IMR-90 (cell line): ENCODE results near the gene DPYD. TPM values are rescaled to one million over a fixed set of nuclear protein-coding genes. Genes with fewer than 3 reads are reported as not detected.

Source experiments
- ATAC-seq: fragments of 200-7000 bp; cut with Tn5 transposase; 2 replicates; pipeline ENCODE4 v1.9.1; 2020; ENCODE audit warnings: low read depth, mild to moderate bottlenecking, moderate library complexity
- BruUV-seq: library from RNA; stranded (reverse); fragments of 400-500 nt; replicated peaks from 2 replicates; lab custom pipeline; 2021; lab: Mats Ljungman, UMichigan
- CTCF ChIA-PET: fragments of 300-600 bp; formaldehyde crosslinking; extraction: SDS; loops from one replicate; lab custom pipeline; 2021; ENCODE audit warnings: antibody characterized with exemption; lab: Yijun Ruan, JAX
- POLR2A ChIA-PET: fragments of 300-600 bp; sonication (Branson Sonifier 250); formaldehyde crosslinking; loops from one replicate; lab custom pipeline; 2022; ENCODE audit warnings: antibody characterized with exemption; ENCODE audit not compliant: unreplicated experiment; lab: Charles Lee
- DNase-seq: peaks from one replicate; pipeline ENCODE4 v3.0.0; 2013
- H2AFZ ChIP-seq: replicated peaks from 2 replicates; pipeline ENCODE3; 2013; ENCODE audit warnings: low read length, mild to moderate bottlenecking; ENCODE audit not compliant: poor library complexity
- H2AK5ac ChIP-seq: 2 replicates; pipeline ENCODE4 v1.6.1; 2013; ENCODE audit warnings: low read depth, low read length, inconsistent platforms
- H2AK9ac ChIP-seq: replicated peaks from 2 replicates; pipeline ENCODE3; 2013; ENCODE audit warnings: mild to moderate bottlenecking, low read depth, low read length, moderate library complexity; ENCODE audit not compliant: poor library complexity
- H2BK120ac ChIP-seq: 2 replicates; pipeline ENCODE4 v1.6.1; 2013; ENCODE audit warnings: low read depth, low read length, inconsistent platforms
- H2BK15ac ChIP-seq: 3 replicates; pipeline ENCODE4 v1.6.1; 2013; ENCODE audit warnings: low read depth, low read length, inconsistent platforms
- H2BK20ac ChIP-seq: 2 replicates; pipeline ENCODE4 v1.6.1; 2013; ENCODE audit warnings: low read depth, mild to moderate bottlenecking, inconsistent platforms, low read length, moderate library complexity
- H2BK5ac ChIP-seq: 2 replicates; pipeline ENCODE4 v1.6.1; 2013; ENCODE audit warnings: mild to moderate bottlenecking, low read depth, low read length, inconsistent platforms; ENCODE audit not compliant: poor library complexity, severe bottlenecking
- H3K14ac ChIP-seq: replicated peaks from 2 replicates; pipeline ENCODE4 v1.6.1; 2013; ENCODE audit warnings: low read depth, low read length, inconsistent platforms
- H3K18ac ChIP-seq: 2 replicates; pipeline ENCODE4 v1.6.1; 2013; ENCODE audit warnings: low read depth, low read length, control low read depth
- H3K23ac ChIP-seq: 2 replicates; pipeline ENCODE4 v1.6.1; 2013; ENCODE audit warnings: low read depth, low read length, inconsistent platforms
- H3K27ac ChIP-seq: 2 replicates; pipeline ENCODE4 v1.5.1; 2013; ENCODE audit warnings: mild to moderate bottlenecking, control low read depth, low read length; ENCODE audit not compliant: insufficient read depth
- H3K27me3 ChIP-seq: 2 replicates; pipeline ENCODE4 v1.6.1; 2013; ENCODE audit warnings: low read length; ENCODE audit not compliant: control insufficient read depth, insufficient read depth
- H3K36me3 ChIP-seq: 2 replicates; pipeline ENCODE4 v1.6.1; 2013; ENCODE audit warnings: low read length, mixed read lengths; ENCODE audit not compliant: control insufficient read depth, insufficient read depth
- H3K4ac ChIP-seq: 2 replicates; pipeline ENCODE4 v1.6.1; 2013; ENCODE audit warnings: low read depth, low read length, inconsistent platforms
- H3K4me1 ChIP-seq: 2 replicates; pipeline ENCODE4 v1.6.1; 2013; ENCODE audit warnings: low read length, mixed read lengths; ENCODE audit not compliant: control insufficient read depth, insufficient read depth
- H3K4me2 ChIP-seq: 2 replicates; pipeline ENCODE4 v1.6.1; 2013; ENCODE audit warnings: low read depth, mild to moderate bottlenecking, control low read depth, low read length, moderate library complexity
- H3K4me3 ChIP-seq: 2 replicates; pipeline ENCODE4 v1.5.1; 2013; ENCODE audit warnings: low read depth, mild to moderate bottlenecking, control low read depth, low read length, moderate library complexity; ENCODE audit not compliant: insufficient read depth
- H3K56ac ChIP-seq: 2 replicates; pipeline ENCODE4 v1.6.1; 2013; ENCODE audit warnings: low read length, inconsistent platforms; ENCODE audit not compliant: insufficient read depth; ENCODE audit errors: extremely low read depth
- H3K79me1 ChIP-seq, 2 experiments: 2 replicates each; pipeline ENCODE4 v1.6.1; 2013; ENCODE audit warnings: low read length in 2 of 2, inconsistent platforms in 1 of 2, low read depth in 1 of 2
- H3K9ac ChIP-seq: 2 replicates; pipeline ENCODE4 v1.6.1; 2013; ENCODE audit warnings: low read depth, low read length, control low read depth
- H3K9me1 ChIP-seq: 2 replicates; pipeline ENCODE4 v1.6.1; 2013; ENCODE audit warnings: low read length, inconsistent platforms; ENCODE audit not compliant: insufficient read depth
- H3K9me3 ChIP-seq: 2 replicates; pipeline ENCODE4 v1.6.1; 2013; ENCODE audit warnings: low read length; ENCODE audit not compliant: control insufficient read depth, insufficient read depth
- H4K20me1 ChIP-seq: 2 replicates; pipeline ENCODE4 v1.6.1; 2013; ENCODE audit warnings: low read length, inconsistent platforms; ENCODE audit not compliant: insufficient read depth
- H4K5ac ChIP-seq: 2 replicates; pipeline ENCODE4 v1.6.1; 2013; ENCODE audit warnings: mild to moderate bottlenecking, low read depth, low read length, control low read depth
- H4K8ac ChIP-seq, 2 experiments: 2 replicates each; pipeline ENCODE4 v1.6.1; 2013; ENCODE audit warnings: low read depth in 2 of 2, low read length in 2 of 2, control low read depth in 1 of 2, inconsistent platforms in 1 of 2
- H4K91ac ChIP-seq: 2 replicates; pipeline ENCODE4 v1.6.1; 2013; ENCODE audit warnings: low read depth, low read length, inconsistent platforms; ENCODE audit not compliant: insufficient read depth
- BHLHE40 ChIP-seq: fragments of 150-350 bp; IDR thresholded peaks from 2 replicates; pipeline ENCODE4 v1.6.1; 2016; ENCODE audit warnings: mild to moderate bottlenecking, low read depth, low read length
- FOS ChIP-seq: fragments of 150-350 bp; IDR thresholded peaks from 2 replicates; pipeline ENCODE4 v1.6.1; 2016; ENCODE audit warnings: low read depth, low read length
- MAZ ChIP-seq: IDR thresholded peaks from 2 replicates; pipeline ENCODE4 v1.6.1; 2012; ENCODE audit warnings: low read depth, mild to moderate bottlenecking, low read length, improper control_type of control experiment, moderate library complexity, borderline replicate concordance
- NFE2L2 ChIP-seq: fragments of 150-350 bp; IDR thresholded peaks from 2 replicates; pipeline ENCODE4 v1.6.1; 2016; ENCODE audit warnings: low read depth, mild to moderate bottlenecking, low read length
- POLR2A ChIP-seq: IDR thresholded peaks from 2 replicates; pipeline ENCODE4 v1.6.1; 2012; ENCODE audit warnings: mild to moderate bottlenecking, low read depth, low read length
- RAD21 ChIP-seq: IDR thresholded peaks from 2 replicates; pipeline ENCODE4 v1.6.1; 2012; ENCODE audit warnings: low read length, improper control_type of control experiment
- RCOR1 ChIP-seq: IDR thresholded peaks from 2 replicates; pipeline ENCODE4 v1.6.1; 2012; ENCODE audit warnings: mild to moderate bottlenecking, low read length, improper control_type of control experiment; ENCODE audit not compliant: insufficient replicate concordance
- RFX5 ChIP-seq: IDR thresholded peaks from 2 replicates; pipeline ENCODE4 v1.8.0; 2012; ENCODE audit warnings: low read depth, mild to moderate bottlenecking, low read length, moderate library complexity
- SMC3 ChIP-seq: fragments of 150-350 bp; IDR thresholded peaks from 2 replicates; pipeline ENCODE4 v1.6.1; 2016; ENCODE audit warnings: low read depth, mild to moderate bottlenecking, antibody characterized with exemption, low read length, moderate library complexity
- WGBS, 2 experiments: methylation state at CpG; one replicate each; pipeline versions ENCODE4 v1.1.5 to v1.1.7; 2013; ENCODE audit warnings: missing lambda C conversion rate in 2 of 2; ENCODE audit not compliant: insufficient read length in 1 of 2; ENCODE audit errors: extremely low coverage in 2 of 2; 5-methylcytosine and 5-hydroxymethylcytosine counted together
- dilution Hi-C: fragments of 300-500 bp; cut with HindIII; formaldehyde crosslinking; loops from one replicate; pipeline ENCODE4 v1.14.3; 2018; ENCODE audit warnings: low sequenced_read_pairs; ENCODE audit not compliant: unreplicated experiment
- in situ Hi-C: fragments of 300-500 bp; cut with MboI; formaldehyde crosslinking; loops from 3 replicates; pipeline ENCODE4 v1.14.3; 2019; ENCODE audit warnings: low sequenced_read_pairs, inconsistent platforms, mixed read lengths
- intact Hi-C: fragments of 100-400 bp; cut with micrococcal nuclease; formaldehyde crosslinking; loops from 2 replicates; pipeline ENCODE4 v1.10.0; 2022
- polyA plus RNA-seq, 3 experiments: library from polyadenylated mRNA; depleted of rRNA; stranded (reverse); fragments of >200 nt; gene quantifications; 2 replicates each; pipeline ENCODE4 v1.2.3, GENCODE V29; 2012; ENCODE audit warnings: low replicate concordance in 1 of 3
- total RNA-seq: library from RNA; depleted of rRNA; stranded (reverse); fragments of >200 nt; gene quantifications from 2 replicates; pipeline ENCODE4 v1.2.3, GENCODE V29; 2012

DPYD gene
- total and polyA plus RNA-seq, 2 of the 4 experiments (the other 2 are of a cell fraction): 9.3 to 47.3 TPM

- Histone ChIP-seq H4K5ac (no peak overlapping the region), H2AK9ac (no peak overlapping the region), H3K27me3 (no peaks in the 10 kb centered on the region), H3K23ac (no peak overlapping the region), H2BK20ac (no peak overlapping the region), H2AFZ (no peak overlapping the region), H2BK5ac (no peak overlapping the region), H3K27ac (no peak overlapping the region), H3K9me1 (no peaks in the 10 kb centered on the region), H3K18ac (no peak overlapping the region), H3K4me3 (no peak overlapping the region), H3K4me1 (peaks cover under 1% of the 10 kb centered on the region), H4K20me1 (no peaks in the 10 kb centered on the region), H3K36me3 (no peaks in the 10 kb centered on the region), H3K9ac (no peak overlapping the region), H2BK120ac (no peak overlapping the region), H3K14ac (no peak overlapping the region), H3K4ac (no peak overlapping the region), H4K8ac (no peak overlapping the region), H3K4me2 (no peak overlapping the region), H4K91ac (no peak overlapping the region), H3K9me3 (no peaks in the 10 kb centered on the region), H2BK15ac (no peak overlapping the region), H2AK5ac (no peak overlapping the region), H3K79me1 (no peaks in the 10 kb centered on the region), H3K56ac (no peak overlapping the region)
- ATAC-seq (peak; percentile 68), DNase-seq (peak; percentile 47)
- POLR2A ChIA-PET: no interaction called here
- no CpG with 5 or more reads among the region's 3 CpGs for WGBS, 2 experiments
- CTCF ChIA-PET: no interaction called here
- no TSS peak for BruUV-seq
- dilution Hi-C loops (no loop called here), in situ Hi-C loops (no loop called here), intact Hi-C loops (no loop called here)
- no peak for TF ChIP-seq BHLHE40
- no peak for TF ChIP-seq NFE2L2
- TF ChIP-seq FOS: no peak
- no peak for TF ChIP-seq SMC3
- no peak for TF ChIP-seq MAZ
- no peak for TF ChIP-seq RCOR1
- TF ChIP-seq RAD21: no peak
- TF ChIP-seq RFX5: no peak
- no peak for TF ChIP-seq POLR2A
Measured at GRCh38 chr1:97071173-97071572, 849.7 kb downstream of the DPYD start.
